ENCODE measurements around the gene MFAP2.

DNA sequence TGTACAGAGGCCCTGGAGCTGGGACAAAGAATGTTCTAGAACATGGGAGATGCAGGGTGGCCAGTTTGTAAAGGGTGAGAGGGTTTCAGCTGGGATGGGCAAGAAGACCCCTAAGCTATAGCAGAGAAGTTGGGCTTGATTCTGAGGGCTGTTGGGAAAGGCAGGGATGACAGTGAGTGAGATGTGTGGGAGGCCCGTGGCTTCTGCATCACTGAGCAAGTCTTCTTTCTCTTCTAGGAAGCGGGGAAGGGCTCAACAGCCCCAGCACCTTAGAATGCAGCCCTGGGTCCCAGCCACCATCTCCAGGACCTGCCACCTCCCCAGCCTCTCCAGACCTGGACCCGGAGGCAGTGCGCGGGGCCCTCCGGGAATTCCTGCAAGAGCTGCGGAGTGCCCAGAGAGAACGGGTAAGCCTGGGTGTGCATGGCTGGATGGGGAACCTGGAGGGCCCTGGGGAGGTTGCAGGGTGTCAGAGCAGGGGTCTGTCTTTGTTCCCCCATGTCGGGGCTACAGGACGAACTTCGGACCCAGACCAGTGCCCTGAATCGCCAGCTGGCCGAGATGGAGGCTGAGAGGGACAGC lies 14.8 kb downstream of the MFAP2 start:
- TF ChIP-seq, protein P1, sequence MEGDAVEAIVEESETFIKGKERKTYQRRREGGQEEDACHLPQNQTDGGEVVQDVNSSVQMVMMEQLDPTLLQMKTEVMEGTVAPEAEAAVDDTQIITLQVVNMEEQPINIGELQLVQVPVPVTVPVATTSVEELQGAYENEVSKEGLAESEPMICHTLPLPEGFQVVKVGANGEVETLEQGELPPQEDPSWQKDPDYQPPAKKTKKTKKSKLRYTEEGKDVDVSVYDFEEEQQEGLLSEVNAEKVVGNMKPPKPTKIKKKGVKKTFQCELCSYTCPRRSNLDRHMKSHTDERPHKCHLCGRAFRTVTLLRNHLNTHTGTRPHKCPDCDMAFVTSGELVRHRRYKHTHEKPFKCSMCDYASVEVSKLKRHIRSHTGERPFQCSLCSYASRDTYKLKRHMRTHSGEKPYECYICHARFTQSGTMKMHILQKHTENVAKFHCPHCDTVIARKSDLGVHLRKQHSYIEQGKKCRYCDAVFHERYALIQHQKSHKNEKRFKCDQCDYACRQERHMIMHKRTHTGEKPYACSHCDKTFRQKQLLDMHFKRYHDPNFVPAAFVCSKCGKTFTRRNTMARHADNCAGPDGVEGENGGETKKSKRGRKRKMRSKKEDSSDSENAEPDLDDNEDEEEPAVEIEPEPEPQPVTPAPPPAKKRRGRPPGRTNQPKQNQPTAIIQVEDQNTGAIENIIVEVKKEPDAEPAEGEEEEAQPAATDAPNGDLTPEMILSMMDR (IDR thresholded peaks at IDR 0.05), result no peak
- no peak for TF ChIP-seq POLR2A (IDR thresholded peaks at IDR 0.05)
